ENCODE measurements around the gene PKD1. TPM values are rescaled to one million over a fixed set of nuclear protein-coding genes. Genes with fewer than 3 reads are reported as not detected.
A peak's percentile ranks its signal among the peaks of the same experiment; 100 is the strongest.

PKD1 gene
- total and polyA plus RNA-seq, 5 donors = 95.9 to 111 (median 98.4) TPM

- DNase-seq = no peak
- Histone ChIP-seq H3K27me3 (ENCODE audit: control insufficient read depth, insufficient read depth) (no peaks in the 10 kb centered on the region), H3K4me3 (ENCODE audit: low read length) (no peak overlapping the region), H3K27ac (ENCODE audit: low read length) (no peak overlapping the region), H3K4me1 (ENCODE audit: control insufficient read depth, insufficient read depth, low read length) (no peaks in the 10 kb centered on the region), H3K9me3 (ENCODE audit: control insufficient read depth, low read length) (no peaks in the 10 kb centered on the region)
- intact Hi-C loops (cut with DNase I) = no loop called here
- ATAC-seq = no peak
- 95% methylated on average over 28 of the region's 28 CpGs for WGBS
Measured at GRCh38 chr16:2062801-2063200, 72.9 kb downstream of the PKD1 start.

GRCh38 chr16:2061526-2061925 lies 74.2 kb downstream of the PKD1 start:
- intact Hi-C loops (cut with DNase I) = no loop called here
- DNase-seq (no peak), ATAC-seq (no peak)
- Histone ChIP-seq H3K27ac (ENCODE audit: low read length) (no peak overlapping the region), H3K27me3 (ENCODE audit: control insufficient read depth, insufficient read depth) (no peaks in the 10 kb centered on the region), H3K4me3 (ENCODE audit: low read length) (no peak overlapping the region), H3K9me3 (ENCODE audit: control insufficient read depth, low read length) (no peaks in the 10 kb centered on the region), H3K4me1 (ENCODE audit: control insufficient read depth, insufficient read depth, low read length) (no peaks in the 10 kb centered on the region)
- WGBS = 91% methylated on average over 13 of the region's 13 CpGs

- no peaks in the 10 kb centered on the region for H3K9me3 ChIP-seq (ENCODE audit: control insufficient read depth, low read length)
- WGBS = 94% methylated on average over 18 of the region's 18 CpGs
- no peak for DNase-seq
- no peak overlapping the region for H3K27ac ChIP-seq (ENCODE audit: low read length)
- intact Hi-C loops (cut with DNase I) = no loop called here
- ATAC-seq = no peak
- H3K27me3 ChIP-seq (ENCODE audit: control insufficient read depth, insufficient read depth) = no peaks in the 10 kb centered on the region
- no peaks in the 10 kb centered on the region for H3K4me1 ChIP-seq (ENCODE audit: control insufficient read depth, insufficient read depth, low read length)
- no peak overlapping the region for H3K4me3 ChIP-seq (ENCODE audit: low read length)
Measured at GRCh38 chr16:2061023-2061422, 74.7 kb downstream of the PKD1 start.

GRCh38 chr16:2060346-2060745 lies 75.4 kb downstream of the PKD1 start:
- H3K4me3 ChIP-seq (ENCODE audit: low read length) = no peak overlapping the region
- H3K4me1 ChIP-seq (ENCODE audit: control insufficient read depth, insufficient read depth, low read length) = no peaks in the 10 kb centered on the region
- H3K9me3 ChIP-seq (ENCODE audit: control insufficient read depth, low read length) = no peaks in the 10 kb centered on the region
- no peak overlapping the region for H3K27ac ChIP-seq (ENCODE audit: low read length)
- ATAC-seq = no peak
- no peak for DNase-seq
- H3K27me3 ChIP-seq (ENCODE audit: control insufficient read depth, insufficient read depth) = no peaks in the 10 kb centered on the region
- 88% methylated on average over 17 of the region's 17 CpGs for WGBS
- intact Hi-C loops (cut with DNase I) = no loop called here

- WGBS = 95% methylated on average over 10 of the region's 10 CpGs
- Histone ChIP-seq H3K9me3 (ENCODE audit: control insufficient read depth, low read length) (no peaks in the 10 kb centered on the region), H3K4me3 (ENCODE audit: low read length) (no peak overlapping the region), H3K4me1 (ENCODE audit: control insufficient read depth, insufficient read depth, low read length) (no peaks in the 10 kb centered on the region), H3K27me3 (ENCODE audit: control insufficient read depth, insufficient read depth) (no peaks in the 10 kb centered on the region), H3K27ac (ENCODE audit: low read length) (no peak overlapping the region)
- no peak for DNase-seq
- intact Hi-C loops (cut with DNase I) = no loop called here
- ATAC-seq = no peak
Measured at GRCh38 chr16:2058872-2059271, 76.8 kb downstream of the PKD1 start.

- Histone ChIP-seq H3K4me1 (ENCODE audit: control insufficient read depth, insufficient read depth, low read length) (no peaks in the 10 kb centered on the region), H3K4me3 (ENCODE audit: low read length) (no peak overlapping the region), H3K27me3 (ENCODE audit: control insufficient read depth, insufficient read depth) (no peaks in the 10 kb centered on the region), H3K9me3 (ENCODE audit: control insufficient read depth, low read length) (no peaks in the 10 kb centered on the region), H3K27ac (ENCODE audit: low read length) (no peak overlapping the region)
- DNase-seq = no peak
- ATAC-seq = no peak
- 85% methylated on average over 13 of the region's 13 CpGs for whole genome bisulfite sequencing
- intact Hi-C loops (cut with DNase I) = no loop called here
Measured at GRCh38 chr16:2058420-2058819, 77.3 kb downstream of the PKD1 start.

- no peaks in the 10 kb centered on the region for H3K27me3 ChIP-seq (ENCODE audit: control insufficient read depth, insufficient read depth)
- no peak for ATAC-seq
- intact Hi-C loops (cut with DNase I) = no loop called here
- H3K27ac ChIP-seq (ENCODE audit: low read length) = no peak overlapping the region
- no peak overlapping the region for H3K4me3 ChIP-seq (ENCODE audit: low read length)
- DNase-seq = no peak
- WGBS = 90% methylated on average over 10 of the region's 10 CpGs
- H3K4me1 ChIP-seq (ENCODE audit: control insufficient read depth, insufficient read depth, low read length) = no peaks in the 10 kb centered on the region
- no peaks in the 10 kb centered on the region for H3K9me3 ChIP-seq (ENCODE audit: control insufficient read depth, low read length)
Measured at GRCh38 chr16:2057438-2057837, 78.3 kb downstream of the PKD1 start.

GRCh38 chr16:2056681-2057407 lies 78.9 kb downstream of the PKD1 start:
- Histone ChIP-seq H3K4me3 (ENCODE audit: low read length) (no peak overlapping the region), H3K27ac (ENCODE audit: low read length) (no peak overlapping the region), H3K4me1 (ENCODE audit: control insufficient read depth, insufficient read depth, low read length) (no peaks in the 10 kb centered on the region), H3K9me3 (ENCODE audit: control insufficient read depth, low read length) (no peaks in the 10 kb centered on the region), H3K27me3 (ENCODE audit: control insufficient read depth, insufficient read depth) (no peaks in the 10 kb centered on the region)
- ATAC-seq = no peak
- 82% methylated on average over 19 of the region's 19 CpGs for WGBS
- no peak for DNase-seq
- intact Hi-C loops (cut with DNase I) = no loop called here

- Histone ChIP-seq H3K27ac (ENCODE audit: low read length) (no peak overlapping the region), H3K9me3 (ENCODE audit: control insufficient read depth, low read length) (no peaks in the 10 kb centered on the region), H3K4me3 (ENCODE audit: low read length) (no peak overlapping the region), H3K27me3 (ENCODE audit: control insufficient read depth, insufficient read depth) (no peaks in the 10 kb centered on the region), H3K4me1 (ENCODE audit: control insufficient read depth, insufficient read depth, low read length) (no peaks in the 10 kb centered on the region)
- 62% methylated on average over 15 of the region's 15 CpGs for WGBS
- DNase-seq = no peak
- peak in 1 of 2 donors; percentile 10 for ATAC-seq
- intact Hi-C loops (cut with DNase I) = no loop called here
Measured at GRCh38 chr16:2056077-2056476, 79.6 kb downstream of the PKD1 start.

- no peaks in the 10 kb centered on the region for H3K27me3 ChIP-seq (ENCODE audit: control insufficient read depth, insufficient read depth)
- H3K9me3 ChIP-seq (ENCODE audit: control insufficient read depth, low read length) = no peaks in the 10 kb centered on the region
- no peak overlapping the region for H3K4me3 ChIP-seq (ENCODE audit: low read length)
- intact Hi-C loops (cut with DNase I) = no loop called here
- DNase-seq (no peak), ATAC-seq (no peak)
- no peak overlapping the region for H3K27ac ChIP-seq (ENCODE audit: low read length)
- 91% methylated on average over 29 of the region's 29 CpGs for WGBS
- H3K4me1 ChIP-seq (ENCODE audit: control insufficient read depth, insufficient read depth, low read length) = no peaks in the 10 kb centered on the region
Measured at GRCh38 chr16:2054543-2055245, 81.0 kb downstream of the PKD1 start.

GRCh38 chr16:2053897-2054296 lies 81.8 kb downstream of the PKD1 start:
- intact Hi-C loops (cut with DNase I) = no loop called here
- Histone ChIP-seq H3K9me3 (ENCODE audit: control insufficient read depth, low read length) (no peaks in the 10 kb centered on the region), H3K27me3 (ENCODE audit: control insufficient read depth, insufficient read depth) (no peaks in the 10 kb centered on the region), H3K4me1 (ENCODE audit: control insufficient read depth, insufficient read depth, low read length) (no peaks in the 10 kb centered on the region), H3K27ac (ENCODE audit: low read length) (no peak overlapping the region), H3K4me3 (ENCODE audit: low read length) (no peak overlapping the region)
- DNase-seq = no peak
- no peak for ATAC-seq
- WGBS = 95% methylated on average over 17 of the region's 17 CpGs

Measured in right cardiac atrium (tissue), 5 donors.